Measurements from ENCODE around the gene MED31. TPM values are rescaled to one million over a fixed set of nuclear protein-coding genes. Genes with fewer than 3 reads are reported as not detected.

The MED31 gene
- 18.2 to 34.0 TPM (median 30.4 TPM) in 5 replicates for total RNA-seq (2022; extraction: Qiagen RNA extraction)

DNA sequence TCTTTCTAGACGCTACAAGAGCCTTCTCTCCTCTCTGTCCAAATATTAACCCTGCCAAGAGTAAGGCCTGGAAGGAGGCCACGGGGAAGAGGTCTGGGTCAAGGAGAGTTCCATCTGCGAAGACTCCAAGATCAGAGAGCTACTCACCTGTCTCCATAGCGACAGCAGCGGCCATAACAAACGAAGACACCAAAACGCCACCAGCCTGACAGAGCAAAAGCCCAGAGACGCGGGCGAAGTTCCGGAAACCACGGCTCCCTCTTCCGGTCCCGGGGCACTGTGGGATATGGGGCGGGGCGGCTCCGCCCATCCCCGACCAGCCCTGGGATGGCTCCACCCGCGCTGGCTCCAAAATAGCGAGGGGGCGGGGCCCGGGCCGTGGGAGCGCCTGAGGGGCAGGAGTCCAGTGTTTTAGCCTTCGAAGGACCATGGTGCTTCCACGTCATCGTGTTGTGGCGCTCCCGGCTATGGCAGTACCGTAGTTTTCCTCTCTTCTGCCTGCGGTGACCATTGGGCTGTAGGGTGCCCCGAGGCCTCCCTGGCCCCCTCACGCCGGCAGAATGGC lies at the start of gene MED31, which contains the start of gene C17orf100:
TSS of gene MED31 (minus strand) at position 252 of the 565 bp plus-strand sequence. CDS start at position 175, 77 bp downstream.
TSS of gene C17orf100 (plus strand) at position 409 of the 565 bp plus-strand sequence. CDS start at position 561, 152 bp downstream.

DNA sequence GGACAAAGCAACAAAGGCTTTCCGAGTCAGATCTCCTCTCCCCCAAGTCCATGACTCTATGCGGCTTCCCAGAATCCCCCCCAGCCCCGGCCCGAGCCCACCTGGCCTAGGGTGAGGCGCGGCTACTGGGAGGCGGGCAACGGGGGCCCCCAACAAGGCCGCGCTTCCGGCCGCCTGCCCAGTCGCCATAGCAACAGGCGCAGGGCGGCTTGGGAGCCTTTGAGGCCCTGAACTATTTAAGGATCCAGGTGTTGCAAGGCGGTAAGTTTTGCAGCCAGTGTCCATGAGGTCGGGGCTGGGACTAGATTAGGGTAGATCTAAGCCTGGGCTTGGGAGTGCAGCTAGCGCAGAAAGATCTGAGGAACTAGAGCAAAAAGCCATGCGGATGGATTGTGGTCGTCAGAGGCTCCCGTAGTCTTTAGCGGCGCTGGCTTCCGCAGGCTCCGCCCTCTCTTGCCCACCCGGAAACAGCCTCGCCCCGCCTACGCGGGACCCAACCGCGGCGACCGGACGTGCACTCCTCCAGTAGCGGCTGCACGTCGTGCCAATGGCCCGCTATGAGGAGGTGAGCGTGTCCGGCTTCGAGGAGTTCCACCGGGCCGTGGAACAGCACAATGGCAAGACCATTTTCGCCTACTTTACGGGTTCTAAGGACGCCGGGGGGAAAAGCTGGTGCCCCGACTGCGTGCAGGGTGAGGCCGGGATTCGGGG lies 10.7 kb downstream of the MED31 start, which contains the start of the genes KIAA0753 and TXNDC17:
TSS of gene KIAA0753 (minus strand) at position 176 of the 711 bp plus-strand sequence. CDS start 5,608 bp downstream, outside the sequence.
TSS of gene TXNDC17 (plus strand) at position 525 of the 711 bp plus-strand sequence. CDS start at position 548, 23 bp downstream.

Other genes with a start within 250 kb of the MED31 start
- gene AIPL1, start 216.5 kb downstream of the MED31 start, total RNA-seq (2022; extraction: Qiagen RNA extraction), result not detected in 5 replicates
- gene PIMREG, start 207.2 kb downstream of the MED31 start, total RNA-seq (2022; extraction: Qiagen RNA extraction), result 41.3 to 51.1 TPM (median 48.2 TPM) in 5 replicates
- 1.7 to 2.8 TPM (median 2.1 TPM) in 5 replicates for gene PITPNM3, start 95.0 kb downstream of the MED31 start, total RNA-seq (2022; extraction: Qiagen RNA extraction)
- 19.5 to 22.4 TPM (median 20.3 TPM) in 5 replicates for gene KIAA0753, start 10.9 kb downstream of the MED31 start, total RNA-seq (2022; extraction: Qiagen RNA extraction)
- gene TXNDC17, start 10.5 kb downstream of the MED31 start, total RNA-seq (2022; extraction: Qiagen RNA extraction), result 410 to 467 TPM (median 430 TPM) in 5 replicates
- 1.8 to 3.3 TPM (median 2.8 TPM) in 5 replicates for gene C17orf100, start 157 bp upstream of the MED31 start, total RNA-seq (2022; extraction: Qiagen RNA extraction)
- gene SLC13A5, start 61.8 kb upstream of the MED31 start, total RNA-seq (2022; extraction: Qiagen RNA extraction), result 0.13 to 0.47 TPM (median 0.15 TPM) in 5 replicates
- not detected in 5 replicates for gene XAF1, start 104.4 kb upstream of the MED31 start, total RNA-seq (2022; extraction: Qiagen RNA extraction)
- not detected in 5 replicates for gene FBXO39, start 124.6 kb upstream of the MED31 start, total RNA-seq (2022; extraction: Qiagen RNA extraction)
- gene TEKT1, start 180.1 kb upstream of the MED31 start, total RNA-seq (2022; extraction: Qiagen RNA extraction), result 0.03 to 0.27 TPM (median 0.16 TPM) in 5 replicates